Measurements from ENCODE around the gene AP1G1. TPM values are rescaled to one million over a fixed set of nuclear protein-coding genes. Genes with fewer than 3 reads are reported as not detected.

The AP1G1 gene
- total RNA-seq, 4 donors from 2014 or later: 74.0 to 114 (median 96.9) TPM

- intact Hi-C loops (cut with DNase I): no loop called here
- Histone ChIP-seq H3K27me3 (no peaks in the 10 kb centered on the region), H3K27ac (peak overlapping the region; percentile 73 to 96 (median 87)), H3K36me3 (no peaks in the 10 kb centered on the region), H3K4me1 (peaks cover 32 to 38% of the 10 kb centered on the region in 2 donors), H3K4me3 (replicated peaks in 1 of 3) (peak overlapping the region; percentile 13 to 95 (median 56)), H3K9me3 (no peaks in the 10 kb centered on the region)
- WGBS, 2 donors: 1% methylated on average over 23 to 38 of the region's 59 CpGs
- TF ChIP-seq POLR2A (IDR thresholded peaks at IDR 0.05): peak in 1 of 2 donors; percentile 69
- TF ChIP-seq, protein P1, sequence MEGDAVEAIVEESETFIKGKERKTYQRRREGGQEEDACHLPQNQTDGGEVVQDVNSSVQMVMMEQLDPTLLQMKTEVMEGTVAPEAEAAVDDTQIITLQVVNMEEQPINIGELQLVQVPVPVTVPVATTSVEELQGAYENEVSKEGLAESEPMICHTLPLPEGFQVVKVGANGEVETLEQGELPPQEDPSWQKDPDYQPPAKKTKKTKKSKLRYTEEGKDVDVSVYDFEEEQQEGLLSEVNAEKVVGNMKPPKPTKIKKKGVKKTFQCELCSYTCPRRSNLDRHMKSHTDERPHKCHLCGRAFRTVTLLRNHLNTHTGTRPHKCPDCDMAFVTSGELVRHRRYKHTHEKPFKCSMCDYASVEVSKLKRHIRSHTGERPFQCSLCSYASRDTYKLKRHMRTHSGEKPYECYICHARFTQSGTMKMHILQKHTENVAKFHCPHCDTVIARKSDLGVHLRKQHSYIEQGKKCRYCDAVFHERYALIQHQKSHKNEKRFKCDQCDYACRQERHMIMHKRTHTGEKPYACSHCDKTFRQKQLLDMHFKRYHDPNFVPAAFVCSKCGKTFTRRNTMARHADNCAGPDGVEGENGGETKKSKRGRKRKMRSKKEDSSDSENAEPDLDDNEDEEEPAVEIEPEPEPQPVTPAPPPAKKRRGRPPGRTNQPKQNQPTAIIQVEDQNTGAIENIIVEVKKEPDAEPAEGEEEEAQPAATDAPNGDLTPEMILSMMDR (IDR thresholded peaks at IDR 0.05): no peak
- DNase-seq: peak; percentile 85 to 86
These were observed 85.7 kb downstream of the AP1G1 start for GRCh38 chr16:71722801-71723536.

DNA sequence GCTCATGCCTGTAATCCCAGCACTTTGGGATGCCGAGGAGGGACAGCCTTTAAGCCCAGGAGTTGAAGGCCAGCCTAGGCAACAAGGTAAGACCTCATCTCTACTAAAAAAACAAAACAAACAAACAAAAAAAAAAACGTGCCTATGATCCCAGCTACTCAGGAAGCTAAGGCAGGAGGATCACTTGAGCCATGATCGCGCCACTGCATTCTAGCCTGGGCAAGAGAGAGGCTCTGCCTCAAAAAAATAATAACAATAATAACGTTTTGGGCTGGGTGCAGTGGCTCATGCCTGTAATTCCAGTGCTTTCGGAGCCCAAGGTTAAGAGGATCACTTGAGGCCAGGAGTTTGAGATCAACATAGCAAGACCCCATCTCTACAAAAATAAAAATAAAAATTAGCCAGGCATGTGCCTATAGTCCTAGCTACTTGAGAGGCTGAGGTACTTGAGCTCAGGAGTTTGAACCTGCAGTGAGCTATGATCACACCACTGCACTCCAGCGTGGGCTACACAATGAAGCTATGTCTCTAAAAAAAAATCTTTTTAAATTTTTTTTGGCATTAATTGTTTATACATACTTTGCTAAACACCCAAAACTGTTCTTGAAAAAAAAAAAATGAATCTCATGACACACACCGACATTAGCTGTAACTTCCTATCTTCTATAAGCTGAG is 87.4 kb downstream of the AP1G1 start:
- no peaks in the 10 kb centered on the region for H3K27me3 ChIP-seq
- intact Hi-C loops (cut with DNase I): no loop called here
- peak overlapping the region; percentile 73 to 96 (median 87) for H3K27ac ChIP-seq
- 37 to 38% methylated on average over 7 to 8 of the region's 8 CpGs for WGBS, 2 donors
- no peaks in the 10 kb centered on the region for H3K9me3 ChIP-seq
- H3K4me1 ChIP-seq: peaks cover 32 to 38% of the 10 kb centered on the region in 2 donors
- DNase-seq: peak; percentile 72 to 77
- H3K4me3 ChIP-seq (replicated peaks in 1 of 3): no peak overlapping the region
- TF ChIP-seq POLR2A (IDR thresholded peaks at IDR 0.05): no peak
- TF ChIP-seq, protein P1 (IDR thresholded peaks at IDR 0.05): no peak
- no peaks in the 10 kb centered on the region for H3K36me3 ChIP-seq

DNA sequence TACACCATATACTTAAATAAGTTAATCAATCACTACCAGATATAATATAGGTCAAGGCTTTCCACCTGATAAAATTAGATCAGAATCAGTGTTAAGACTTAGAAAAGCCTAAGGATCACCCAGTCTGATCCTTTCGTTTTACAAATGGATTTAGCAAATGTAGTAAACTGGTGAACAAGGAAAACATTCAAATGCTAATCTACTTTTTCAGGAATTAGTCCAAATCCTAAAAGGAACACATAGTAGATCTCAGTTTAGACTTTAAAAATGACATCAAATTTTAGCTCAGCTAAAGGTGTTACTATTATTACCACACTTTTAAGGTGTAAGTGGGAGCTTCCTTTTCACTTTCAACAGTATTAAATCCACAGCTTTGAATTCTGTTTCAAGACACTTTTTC is 96.1 kb downstream of the AP1G1 start:
- Histone ChIP-seq H3K9me3 (no peaks in the 10 kb centered on the region), H3K36me3 (no peaks in the 10 kb centered on the region), H3K27me3 (no peaks in the 10 kb centered on the region), H3K27ac (no peak overlapping the region), H3K4me3 (replicated peaks in 1 of 3) (no peak overlapping the region), H3K4me1 (peaks cover 4 to 10% of the 10 kb centered on the region in 2 donors)
- no peak for DNase-seq
- TF ChIP-seq, protein P1 (IDR thresholded peaks at IDR 0.05): no peak
- no peak for TF ChIP-seq POLR2A (IDR thresholded peaks at IDR 0.05)
- intact Hi-C loops (cut with DNase I): no loop called here
- 87 to 89% methylated on average over 1 of the region's 1 CpG for WGBS, 2 donors

GRCh38 chr16:71711789-71712188 is 96.8 kb downstream of the AP1G1 start:
- Histone ChIP-seq H3K4me1 (peaks cover 4 to 10% of the 10 kb centered on the region in 2 donors), H3K4me3 (replicated peaks in 1 of 3) (no peak overlapping the region), H3K27me3 (no peaks in the 10 kb centered on the region), H3K9me3 (no peaks in the 10 kb centered on the region), H3K36me3 (no peaks in the 10 kb centered on the region), H3K27ac (no peak overlapping the region)
- TF ChIP-seq, protein P1 (IDR thresholded peaks at IDR 0.05): no peak
- no peak for TF ChIP-seq POLR2A (IDR thresholded peaks at IDR 0.05)
- intact Hi-C loops (cut with DNase I): no loop called here
- WGBS, 2 donors: 69 to 89% methylated on average over 3 of the region's 3 CpGs
- DNase-seq: no peak

Measured in thyroid gland (tissue), 4 donors.